Measurements from ENCODE around the gene INPP5K.
"Not testable (repeated sequence)": the region's sequence is repeated elsewhere in the genome, so short reads cannot be mapped to it uniquely, and the experiment has no call there.

INPP5K gene

DNA sequence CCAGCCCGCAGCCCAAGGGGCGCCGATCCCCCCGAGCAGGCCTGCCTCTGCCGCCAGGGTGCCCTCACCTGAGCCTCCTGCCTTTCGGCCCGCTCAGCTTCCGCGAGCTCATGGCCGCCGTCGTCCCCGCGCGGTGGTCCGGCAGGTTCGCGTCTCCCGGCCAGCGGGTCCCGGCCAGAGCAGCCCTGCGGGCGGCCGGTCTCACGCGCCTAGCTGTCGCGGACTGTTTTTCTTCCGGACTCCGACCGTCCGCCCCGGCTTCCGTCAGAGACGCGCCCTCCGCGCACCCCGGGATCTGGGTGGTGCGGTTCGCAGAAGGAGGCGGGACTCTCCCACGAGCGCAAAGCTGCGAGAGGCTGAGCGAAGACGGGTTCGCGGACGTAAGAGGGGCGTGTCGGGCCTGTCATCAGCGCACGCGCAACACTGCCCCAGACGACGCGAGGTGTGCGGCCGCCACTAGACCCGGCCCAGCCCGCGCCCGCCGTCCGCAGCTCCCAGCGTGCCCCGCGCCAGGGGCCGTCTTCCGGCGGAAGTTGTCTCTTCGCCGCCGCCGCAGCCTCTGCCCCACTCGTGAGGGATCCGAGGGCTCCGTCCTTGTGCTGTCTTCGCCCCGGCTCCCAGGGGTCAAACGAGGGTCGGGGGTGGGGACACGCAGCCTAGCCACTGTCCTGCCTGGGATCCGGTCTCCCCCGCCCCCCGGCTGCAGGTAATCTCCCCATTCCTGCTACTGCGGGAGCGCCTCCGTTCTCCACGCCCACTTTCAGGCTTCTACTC is at the start of gene INPP5K:
Gene INPP5K (minus strand): TSS at position 225 of the 774 bp plus-strand sequence. CDS start 113 bp downstream, at position 112.
- peak; percentile 95 for DNase-seq (ENCODE audit: low read depth in 2 of 2)

DNA sequence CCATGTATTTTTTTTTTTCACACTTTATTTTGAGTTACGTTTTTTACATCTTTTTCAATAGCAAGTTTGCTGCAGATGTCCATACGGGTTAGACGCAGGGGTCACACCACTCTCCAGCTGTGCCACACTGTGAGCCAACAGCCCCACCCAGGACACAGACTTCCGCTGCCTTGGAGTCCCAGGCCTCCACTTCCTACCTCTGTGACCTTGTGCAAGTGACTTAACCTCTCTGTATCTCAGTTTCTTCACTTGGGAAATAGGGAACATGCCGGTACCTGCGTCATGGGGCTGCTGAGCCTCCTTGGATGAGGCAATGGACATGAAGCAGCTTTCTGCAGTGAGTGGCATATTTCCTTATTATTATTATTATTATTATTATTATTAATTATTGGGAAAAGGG is 49.5 kb upstream of the INPP5K start:
- no peak for DNase-seq (ENCODE audit: low read depth in 2 of 2)

DNA sequence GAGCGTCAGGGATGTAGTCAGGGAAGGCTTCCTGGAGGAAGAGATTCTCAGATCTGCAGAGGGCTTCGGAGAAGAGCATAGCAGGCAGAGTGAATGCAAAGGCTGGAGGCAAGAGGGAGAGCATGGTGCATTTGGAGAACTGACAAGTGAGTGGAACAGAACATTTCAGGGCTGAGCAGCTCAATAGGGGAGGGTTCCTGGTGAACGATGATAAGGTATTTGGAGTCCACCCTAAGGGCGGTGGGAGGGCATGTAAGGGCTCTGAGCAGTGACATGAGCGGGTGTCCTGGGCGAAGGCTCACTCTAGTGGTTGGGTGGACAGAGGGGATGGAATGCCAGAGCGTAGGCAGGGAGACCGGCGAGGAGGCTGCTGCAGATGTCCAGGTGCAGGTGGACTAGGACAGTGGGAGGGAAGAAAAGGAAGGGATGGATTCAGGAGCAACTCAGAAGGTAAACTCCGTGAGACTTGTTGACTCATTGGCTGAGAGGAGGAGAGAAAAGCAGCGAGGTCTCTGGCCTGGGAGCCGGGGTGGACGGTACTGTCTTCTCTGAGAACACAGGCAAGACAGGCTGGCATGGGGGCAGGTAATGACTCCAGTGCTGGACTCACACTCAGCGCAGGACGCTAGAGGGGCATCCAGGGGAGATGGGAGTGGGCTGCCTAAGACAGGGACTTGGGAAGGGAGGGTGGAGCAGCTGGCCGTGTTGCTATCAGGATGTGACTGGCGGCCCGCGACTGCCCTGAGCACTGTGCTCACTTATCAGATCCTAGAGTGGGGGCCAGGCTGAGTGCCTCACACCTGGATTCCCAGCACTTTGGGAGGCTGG is 47.6 kb upstream of the INPP5K start:
- DNase-seq (ENCODE audit: low read depth in 2 of 2): no peak

DNA sequence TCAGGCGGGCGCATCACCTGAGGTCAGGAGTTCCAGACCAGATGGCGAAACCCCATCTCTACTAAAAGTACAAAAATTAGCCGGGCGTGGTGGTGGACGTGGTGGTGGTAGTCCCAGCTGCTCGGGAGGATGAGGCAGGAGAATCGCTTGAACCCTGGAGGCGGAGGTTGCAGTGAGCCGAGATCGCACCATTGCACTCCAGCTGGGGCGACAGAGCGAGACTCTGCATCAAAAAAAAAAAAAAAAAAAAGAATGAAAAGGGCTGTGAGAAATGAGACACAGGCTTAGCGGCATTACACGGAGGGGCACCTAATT is 47.0 kb upstream of the INPP5K start:
- not testable (repeated sequence) for DNase-seq (ENCODE audit: low read depth in 2 of 2)

DNA sequence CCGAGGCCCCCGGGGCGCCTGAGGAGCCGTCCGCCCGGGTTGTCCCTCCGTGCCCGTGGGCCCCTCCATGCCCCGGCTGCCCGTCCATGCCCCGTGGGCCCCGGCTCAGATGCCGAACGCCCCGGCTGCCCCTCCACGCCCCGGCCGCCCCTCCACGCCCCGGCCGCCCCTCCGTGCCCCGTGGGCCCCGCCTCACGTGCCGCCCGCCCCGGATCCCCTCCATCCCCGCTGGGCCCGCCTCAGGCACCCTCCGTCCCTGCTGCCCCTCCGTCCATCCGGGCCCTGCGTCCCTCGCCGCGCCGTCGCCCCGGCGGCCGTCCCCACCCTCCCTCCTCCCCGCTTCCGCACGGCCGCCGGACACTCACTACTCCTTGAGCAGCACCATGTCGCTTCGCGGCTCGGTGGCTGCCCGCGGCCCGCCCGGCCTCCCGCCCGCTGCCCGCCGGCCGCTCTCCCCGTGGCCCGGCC is 45.8 kb upstream of the INPP5K start:
- DNase-seq (ENCODE audit: low read depth in 2 of 2): no peak

DNA sequence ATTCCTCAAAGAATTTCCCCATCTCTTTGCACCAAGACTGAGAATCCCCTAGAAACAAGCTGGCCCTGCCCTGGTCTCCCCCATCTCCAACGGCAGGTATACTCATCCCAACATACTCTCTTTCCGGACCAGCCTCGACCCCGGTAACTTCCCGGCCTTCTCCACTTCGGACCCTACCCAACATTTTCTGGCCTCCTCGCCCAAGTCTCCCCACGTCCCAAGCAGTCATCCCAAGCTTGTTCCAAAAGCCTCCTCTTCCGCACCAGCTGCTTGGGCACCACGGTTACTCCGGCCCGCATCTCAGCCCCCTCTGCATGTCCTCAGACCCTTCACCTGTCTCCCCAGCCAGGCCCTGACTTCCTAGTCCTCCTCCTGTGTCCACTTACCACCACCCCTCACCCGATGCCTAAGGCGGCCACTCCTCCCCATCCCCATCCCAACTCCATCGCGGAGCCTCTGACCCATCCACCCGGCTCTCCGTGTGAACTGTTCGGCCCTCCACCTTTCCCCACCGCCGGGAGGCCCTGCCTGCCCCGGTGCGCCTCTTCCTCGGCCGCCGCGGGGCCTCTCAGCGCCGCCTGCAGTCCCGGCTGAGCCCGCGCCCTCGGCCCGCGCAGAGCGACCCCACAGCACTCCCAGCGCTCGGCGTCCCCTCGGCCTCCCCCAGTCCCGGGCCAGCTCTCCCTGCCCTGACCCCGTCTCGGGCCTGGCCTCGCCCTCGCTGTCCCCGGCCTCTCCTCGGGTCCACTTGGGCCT is 45.2 kb upstream of the INPP5K start:
- DNase-seq (ENCODE audit: low read depth in 2 of 2): peak in 1 of 2 donors; percentile 5

DNA sequence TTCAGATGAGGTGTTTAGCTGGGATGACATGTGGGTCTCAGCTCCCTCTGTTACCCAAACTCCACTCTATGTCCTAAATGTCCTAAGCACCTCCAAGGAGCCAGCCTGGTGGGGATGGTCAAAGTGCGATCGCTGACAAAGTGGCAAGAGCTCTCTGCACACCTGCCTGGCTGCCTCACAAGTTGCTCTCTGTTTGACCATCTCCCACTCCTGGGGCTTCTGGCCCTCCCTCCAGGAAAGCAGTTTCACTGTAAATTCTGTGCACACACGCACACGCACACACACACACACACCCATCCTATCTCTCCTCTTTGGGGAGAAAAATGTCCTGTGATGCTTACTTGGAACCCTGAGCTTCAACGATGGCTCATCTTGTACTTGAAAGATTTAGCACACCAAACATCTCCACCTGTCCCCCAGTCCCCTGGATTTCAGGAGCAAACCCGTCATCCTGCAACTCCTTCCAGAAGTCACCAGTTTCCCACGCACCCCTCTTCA is 44.5 kb upstream of the INPP5K start:
- no peak for DNase-seq (ENCODE audit: low read depth in 2 of 2)

DNA sequence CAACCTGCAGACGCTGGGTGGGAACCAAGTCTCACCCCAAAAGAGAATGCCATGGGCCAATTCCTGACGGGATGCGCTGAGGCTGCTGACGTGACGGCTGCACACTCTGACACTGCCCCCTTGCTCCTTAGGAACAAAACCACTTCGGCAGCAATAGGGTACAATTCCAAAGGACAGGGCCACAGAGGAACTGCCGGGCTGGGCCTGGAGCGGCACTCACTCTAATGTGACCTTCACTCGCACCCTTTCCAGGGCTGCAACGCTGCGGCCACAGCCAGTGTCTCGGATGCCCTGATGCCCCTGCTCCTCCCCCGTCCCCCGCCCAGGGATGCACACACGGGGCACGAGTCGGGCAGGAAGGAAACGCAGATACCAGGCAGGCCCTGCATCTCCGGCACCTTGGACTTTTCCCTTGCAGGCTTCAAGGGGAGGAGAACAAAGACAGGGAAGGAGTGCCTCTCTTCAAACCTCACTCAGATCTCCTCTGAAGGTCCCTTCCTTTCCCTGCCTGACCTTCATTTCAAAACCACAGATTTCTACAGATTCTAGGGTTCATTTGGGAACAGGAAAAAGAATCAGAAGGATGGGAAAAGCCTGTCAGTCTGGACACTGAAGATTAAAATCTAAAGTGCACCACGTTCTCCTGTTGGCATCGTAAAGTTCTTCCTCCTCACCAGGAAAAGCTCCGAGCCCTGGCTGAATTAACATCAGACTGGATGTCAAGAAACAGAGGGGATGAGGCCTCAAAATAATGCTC is 43.9 kb upstream of the INPP5K start:
- no peak for DNase-seq (ENCODE audit: low read depth in 2 of 2)

DNA sequence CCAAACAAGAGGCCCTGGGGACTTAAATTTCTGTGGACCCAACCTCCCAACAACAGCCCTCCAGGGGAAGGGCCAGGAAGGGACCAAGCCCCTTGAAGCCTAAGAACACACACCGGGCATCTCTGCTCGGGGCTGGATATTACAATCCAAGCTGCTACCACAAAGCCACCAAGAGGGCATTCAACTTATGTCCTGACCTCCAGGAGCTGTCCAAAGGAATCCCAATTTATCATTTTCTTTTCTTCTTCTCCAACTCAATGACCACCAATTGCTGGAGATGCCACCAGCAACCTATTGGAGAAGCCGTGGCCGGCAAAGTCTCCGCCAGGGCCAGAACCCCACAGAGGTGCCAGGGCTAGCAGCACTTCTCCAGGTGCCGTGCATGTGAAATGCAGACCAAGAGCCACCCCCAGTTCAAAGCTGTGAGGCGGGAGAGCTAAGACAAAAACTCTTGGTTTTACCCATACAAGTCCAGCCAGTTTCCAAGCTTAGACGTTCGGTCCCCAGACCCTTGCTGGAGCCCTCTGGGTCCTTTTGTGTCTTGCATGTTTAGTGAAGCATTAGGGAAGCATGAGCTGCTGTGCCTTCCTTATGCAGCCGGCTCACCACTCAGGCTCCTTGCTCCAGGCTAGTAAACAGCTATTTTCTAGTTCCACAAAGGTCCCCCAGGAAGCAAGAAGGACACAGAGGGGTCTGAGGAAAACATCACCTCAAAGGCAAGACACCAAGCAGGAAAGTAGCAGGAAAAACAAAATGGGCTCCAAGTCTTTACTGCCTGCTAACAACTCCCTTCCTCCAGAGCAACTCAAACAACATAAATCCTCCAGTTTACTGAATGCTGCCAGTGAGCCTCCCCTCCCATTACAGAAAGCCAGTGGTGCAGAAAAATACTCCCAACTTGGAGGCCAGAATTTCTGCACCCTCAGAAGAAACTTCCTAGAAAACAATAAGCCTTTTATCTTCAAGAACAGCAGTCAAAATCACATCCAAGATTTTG is 42.9 kb upstream of the INPP5K start:
- DNase-seq (ENCODE audit: low read depth in 2 of 2): no peak

DNA sequence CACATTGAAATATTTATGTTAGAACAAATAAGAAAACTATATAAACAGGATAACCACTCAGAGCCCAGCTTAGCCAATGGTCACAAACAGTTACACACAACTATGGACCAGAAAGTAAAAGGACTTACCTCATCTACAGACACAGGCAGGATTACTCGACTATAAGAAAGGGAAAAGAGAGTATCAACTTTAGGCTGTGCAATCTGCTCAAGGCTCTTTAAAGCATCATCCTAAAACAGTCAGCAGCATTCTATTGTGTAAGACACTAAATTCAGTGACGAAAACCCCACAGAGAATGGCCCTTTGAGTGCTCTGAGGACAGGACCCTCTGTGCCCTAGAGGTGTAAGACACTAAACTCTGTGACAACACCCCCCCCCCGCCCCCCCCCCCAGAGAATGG is 42.0 kb upstream of the INPP5K start:
- DNase-seq (ENCODE audit: low read depth in 2 of 2): no peak

DNA sequence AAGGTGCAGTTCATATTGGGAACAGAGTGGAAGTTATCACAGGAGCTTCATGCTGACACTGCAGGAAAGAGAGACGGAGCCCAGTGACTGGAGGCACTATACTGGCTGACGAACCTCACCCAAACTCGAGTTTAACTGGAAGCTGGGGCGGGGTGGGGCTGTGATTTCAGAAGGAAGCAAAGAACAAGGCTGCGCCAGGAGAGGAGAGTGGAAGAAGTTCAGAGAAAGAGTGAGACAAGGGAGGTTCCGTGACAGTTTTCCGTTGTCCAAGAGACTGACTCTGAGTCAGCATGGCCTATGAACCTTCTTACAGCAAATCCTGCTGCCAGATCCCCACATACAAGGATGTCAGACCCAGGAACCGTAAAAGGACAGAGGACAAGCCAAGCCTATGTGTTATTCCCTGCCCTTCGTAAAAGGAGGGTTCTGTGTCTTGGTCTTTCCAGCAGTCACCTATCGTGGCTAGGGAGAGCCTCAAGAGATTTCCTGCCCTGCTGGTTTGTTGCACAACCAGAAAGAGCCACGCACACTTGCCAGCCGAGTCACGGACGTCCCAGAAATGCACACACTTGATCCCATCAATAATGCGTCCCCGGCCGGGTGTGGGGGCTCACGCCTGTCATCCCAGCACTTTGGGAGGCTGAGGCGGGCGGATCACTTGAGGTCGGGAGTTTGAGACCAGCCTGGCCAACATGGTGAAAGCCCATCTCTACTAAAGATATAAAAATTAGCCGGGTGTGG is 41.1 kb upstream of the INPP5K start:
- DNase-seq (ENCODE audit: low read depth in 2 of 2): no peak

DNA sequence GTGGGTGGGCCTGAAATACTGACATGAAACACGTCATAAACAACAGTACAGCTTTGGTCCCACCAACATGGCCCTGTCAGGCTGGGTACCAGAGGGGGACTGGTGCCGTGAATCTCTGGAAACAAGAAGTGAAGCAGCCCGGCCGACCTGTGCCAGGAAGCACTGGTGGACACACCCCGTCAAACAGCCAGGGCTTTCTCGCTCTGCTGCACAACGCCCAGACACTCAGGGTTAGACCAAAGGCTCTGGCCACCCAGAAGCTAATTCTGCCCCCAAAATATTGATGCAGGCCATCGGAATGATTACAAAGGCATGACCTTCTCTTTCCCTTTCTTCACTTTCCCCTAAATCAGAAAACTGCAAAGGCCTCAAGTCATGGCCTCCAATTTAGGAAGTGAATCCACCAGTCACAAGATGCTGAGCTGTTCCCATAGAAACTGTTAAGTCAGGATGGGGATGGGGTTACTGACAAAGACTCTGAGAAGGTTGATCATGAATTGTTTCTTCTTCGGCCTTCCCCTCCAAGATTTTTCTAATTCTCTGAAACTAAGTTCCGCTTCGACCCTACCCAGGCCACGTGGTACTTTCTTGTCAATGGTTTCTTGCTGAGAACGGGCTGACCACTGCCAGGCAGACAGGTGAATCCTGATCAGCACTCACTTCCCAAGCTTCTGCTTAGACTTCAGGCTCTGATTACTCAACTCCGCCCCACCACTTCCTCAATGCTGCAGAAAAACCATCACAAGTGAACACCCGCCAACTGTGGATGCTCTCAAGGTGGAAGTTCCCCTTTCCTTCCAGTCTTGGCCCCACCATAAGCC is 39.4 kb upstream of the INPP5K start:
- no peak for DNase-seq (ENCODE audit: low read depth in 2 of 2)

DNA sequence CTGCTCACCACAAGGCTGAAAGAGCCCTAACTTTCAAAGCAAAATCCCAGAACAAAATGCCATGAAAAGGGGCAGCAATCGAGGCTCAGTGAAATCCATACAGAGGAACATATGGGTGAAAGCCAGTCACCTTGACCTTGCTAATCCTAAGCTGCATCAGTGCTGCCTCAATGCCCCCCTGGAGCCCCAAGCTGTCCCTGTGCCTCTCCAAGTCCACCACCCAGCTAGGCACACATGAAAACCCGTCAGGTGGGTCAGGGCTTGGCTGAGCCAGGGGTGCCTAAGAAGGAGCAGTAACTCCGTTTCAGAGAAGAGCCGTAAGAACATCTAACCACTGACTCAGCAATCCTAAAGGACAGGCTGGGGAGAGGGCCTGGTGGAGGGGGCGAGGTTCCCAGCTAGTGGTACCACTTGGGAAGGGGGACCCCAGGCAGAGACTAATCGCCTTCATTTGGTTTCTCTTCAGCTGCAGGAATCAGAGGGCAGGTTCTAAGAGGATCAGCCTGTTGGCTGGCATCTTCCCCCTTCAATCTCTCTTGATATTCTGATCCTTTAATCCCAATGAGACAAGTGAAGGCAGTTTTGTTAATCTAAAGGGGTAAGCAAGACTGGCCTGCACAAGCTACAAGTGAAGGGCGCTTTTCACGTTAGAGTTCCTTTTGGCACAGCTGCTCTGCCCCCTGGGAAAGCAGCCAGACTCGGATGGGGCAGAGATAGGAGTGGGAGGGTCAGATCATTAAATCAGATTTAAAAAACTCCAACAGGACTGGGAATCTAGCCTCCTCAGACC is 38.5 kb upstream of the INPP5K start:
- no peak for DNase-seq (ENCODE audit: low read depth in 2 of 2)

DNA sequence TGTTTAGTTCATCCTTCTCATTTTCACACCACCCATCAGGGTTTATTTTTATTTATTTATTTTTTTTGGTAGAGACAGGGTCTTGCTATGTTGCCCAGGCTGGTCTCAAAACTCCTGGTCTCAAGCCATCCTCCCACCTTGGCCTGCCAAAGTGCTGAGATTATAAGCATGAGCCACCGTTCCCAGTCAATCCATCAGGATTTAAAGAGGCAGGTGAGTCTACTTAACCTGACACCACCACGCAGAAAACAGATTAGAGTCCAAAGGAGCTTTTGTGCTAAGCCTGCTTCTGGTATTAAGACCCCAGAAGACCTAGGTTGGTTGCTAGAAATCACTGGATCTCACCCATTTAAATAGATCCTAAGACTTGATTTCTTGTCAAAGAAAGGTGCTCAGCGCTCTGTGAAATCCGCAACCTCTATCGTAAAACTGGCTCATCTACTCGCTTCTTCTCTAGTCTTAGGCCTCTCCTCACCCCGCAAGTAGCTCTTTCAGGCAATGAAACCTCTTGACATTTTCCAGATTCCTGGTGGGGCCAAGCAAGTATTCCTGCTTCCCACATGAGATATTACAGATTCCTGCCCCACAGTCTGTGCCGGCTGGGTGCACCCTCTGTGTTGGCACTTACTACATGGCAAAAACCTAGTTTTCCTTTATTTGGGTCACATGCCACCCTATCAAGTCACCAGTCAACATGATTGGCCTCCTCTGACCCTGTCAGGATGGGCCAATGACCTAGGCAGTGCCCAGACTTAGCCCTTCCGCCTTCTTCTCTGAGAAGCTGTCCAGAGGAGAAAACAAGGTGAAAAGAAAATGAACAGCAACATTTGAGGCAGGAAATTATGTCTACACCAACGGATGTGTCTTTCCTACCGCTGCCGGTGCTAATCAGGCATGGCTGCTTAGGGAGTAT is 37.2 kb upstream of the INPP5K start:
- DNase-seq (ENCODE audit: low read depth in 2 of 2): no peak

DNA sequence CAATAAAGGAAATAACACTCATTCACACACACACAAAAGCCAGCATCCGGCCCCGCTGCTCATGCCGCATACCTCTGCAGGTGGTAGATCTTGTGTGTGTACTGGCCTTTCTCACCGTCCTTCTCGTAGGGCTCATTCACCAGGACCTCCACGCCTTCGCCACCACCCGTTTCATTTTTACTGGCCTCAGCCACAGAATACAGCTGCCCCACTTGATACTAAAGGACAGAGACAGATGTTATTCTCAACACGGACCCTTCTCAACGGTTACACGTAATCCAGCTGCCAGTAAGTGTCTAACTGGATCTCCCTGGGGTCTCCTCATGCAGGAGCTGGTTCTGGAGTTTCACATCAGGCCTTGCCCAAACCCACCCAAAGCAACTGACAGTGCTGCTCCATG is 36.5 kb upstream of the INPP5K start:
- no peak for DNase-seq (ENCODE audit: low read depth in 2 of 2)

DNA sequence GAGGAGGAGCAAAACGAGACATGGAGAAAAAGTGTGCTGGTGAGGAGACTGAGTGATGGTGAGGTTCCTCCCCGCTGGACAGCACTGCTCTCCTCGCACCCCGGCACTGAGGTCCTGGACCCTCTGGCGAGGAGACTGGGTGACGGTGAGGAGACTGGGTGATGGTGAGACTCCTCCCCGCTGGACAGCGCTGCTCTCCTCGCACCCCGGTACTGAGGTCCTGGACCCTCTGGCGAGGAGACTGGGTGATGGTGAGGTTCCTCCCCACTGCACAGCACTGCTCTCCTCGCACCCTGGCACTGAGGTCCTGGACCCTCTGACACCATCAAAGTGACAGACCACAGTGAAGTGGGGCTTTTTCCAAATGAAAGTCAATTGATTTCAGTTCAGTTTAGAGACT is 35.3 kb upstream of the INPP5K start:
- DNase-seq (ENCODE audit: low read depth in 2 of 2): no peak

DNA sequence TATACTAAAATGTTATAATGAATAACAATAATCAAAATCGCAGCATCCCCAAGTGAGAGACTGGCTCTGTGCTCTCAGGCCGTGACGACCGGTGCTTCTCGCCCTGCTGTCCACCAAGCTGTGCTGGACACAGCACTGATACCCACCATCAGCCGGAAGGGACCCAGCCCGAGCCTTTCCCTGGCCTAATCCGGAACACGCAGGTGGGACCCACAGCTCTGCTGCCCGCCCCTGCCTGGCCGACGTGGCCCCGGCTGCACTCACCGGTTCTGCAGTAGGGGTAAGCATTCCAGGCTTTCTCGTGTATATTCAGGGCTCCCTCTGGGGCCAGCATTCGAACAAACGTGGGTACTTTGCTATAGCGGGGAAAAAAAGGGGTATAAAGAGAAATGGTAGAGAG is 31.6 kb upstream of the INPP5K start:
- DNase-seq (ENCODE audit: low read depth in 2 of 2): no peak

All from stimulated activated CD8-positive, alpha-beta memory T cell treated with anti-CD3 and anti-CD28 coated beads, Interleukin-2, amount 100 ng/mL, for 1 hour (primary cell).